GM23338 (cell line): ENCODE results near the gene NXN. TPM values are rescaled to one million over a fixed set of nuclear protein-coding genes. Genes with fewer than 3 reads are reported as not detected.

Experiments
- ATAC-seq: fragments of 200-7000 bp; cut with Tn5 transposase; 3 replicates; pipeline ENCODE4 v1.9.1; 2020
- DNase-seq: peaks from one replicate; pipeline ENCODE4 v3.0.0-alpha.2; 2015; ENCODE audit warnings: low spot score
- H2AFZ ChIP-seq: fragments of 200-600 bp; sonication (generic); 2 replicates; pipeline ENCODE4 v1.8.0; 2016; ENCODE audit warnings: antibody characterized with exemption, mild to moderate bottlenecking, moderate library complexity
- H3F3A ChIP-seq: fragments of 200-600 bp; sonication (generic); replicated peaks from 2 replicates; pipeline ENCODE4 v1.8.0; 2017; ENCODE audit warnings: antibody characterized with exemption, mixed run types, low read depth
- H3K27ac ChIP-seq: fragments of 200-600 bp; sonication (generic); 2 replicates; pipeline ENCODE4 v1.6.1; 2016; ENCODE audit warnings: low read depth
- H3K27me3 ChIP-seq: fragments of 200-600 bp; sonication (generic); 2 replicates; pipeline ENCODE4 v1.8.0; 2016; ENCODE audit warnings: mild to moderate bottlenecking, mixed run types, moderate library complexity; ENCODE audit not compliant: insufficient read depth
- H3K36me3 ChIP-seq: fragments of 200-600 bp; sonication (generic); 2 replicates; pipeline ENCODE4 v1.8.0; 2016; ENCODE audit warnings: mild to moderate bottlenecking; ENCODE audit not compliant: insufficient read depth
- H3K4me1 ChIP-seq: fragments of 200-600 bp; sonication (generic); 2 replicates; pipeline ENCODE4 v1.8.0; 2016; ENCODE audit warnings: mild to moderate bottlenecking, moderate library complexity; ENCODE audit not compliant: insufficient read depth
- H3K4me2 ChIP-seq: fragments of 200-600 bp; sonication (generic); 2 replicates; pipeline ENCODE4 v1.7.1; 2017; ENCODE audit warnings: mixed run types
- H3K4me3 ChIP-seq: fragments of 200-600 bp; sonication (generic); 2 replicates; pipeline ENCODE4 v1.6.1; 2016; ENCODE audit warnings: mixed run types
- H3K79me2 ChIP-seq: fragments of 200-600 bp; sonication (generic); replicated peaks from 2 replicates; pipeline ENCODE4 v1.8.0; 2017; ENCODE audit warnings: mild to moderate bottlenecking; ENCODE audit not compliant: insufficient read depth
- H3K9me2 ChIP-seq: fragments of 200-600 bp; sonication (generic); 2 replicates; pipeline ENCODE4 v1.8.0; 2017; ENCODE audit not compliant: insufficient read depth
- H4K20me1 ChIP-seq: fragments of 200-600 bp; sonication (generic); replicated peaks from 2 replicates; pipeline ENCODE4 v1.8.0; 2017; ENCODE audit warnings: mild to moderate bottlenecking; ENCODE audit not compliant: insufficient read depth
- H3K27ac Mint-ChIP-seq: 2 replicates; pipeline ENCODE4 v1.8.0; 2020; ENCODE audit warnings: inconsistent platforms, mild to moderate bottlenecking, moderate library complexity, mixed read lengths
- H3K27me3 Mint-ChIP-seq: 3 replicates; pipeline ENCODE4 v1.8.0; 2022; ENCODE audit warnings: low read depth, mild to moderate bottlenecking, moderate library complexity, mixed read lengths, inconsistent platforms; ENCODE audit not compliant: insufficient read depth, poor library complexity
- H3K36me3 Mint-ChIP-seq: 3 replicates; pipeline ENCODE4 v1.8.0; 2021; ENCODE audit warnings: low read depth, mild to moderate bottlenecking, inconsistent platforms, moderate library complexity, mixed read lengths
- H3K4me1 Mint-ChIP-seq: 3 replicates; pipeline ENCODE4 v1.8.0; 2020; ENCODE audit warnings: mild to moderate bottlenecking, inconsistent platforms, mixed read lengths
- H3K4me3 Mint-ChIP-seq: 3 replicates; pipeline ENCODE4 v1.8.0; 2021; ENCODE audit warnings: moderate library complexity, mild to moderate bottlenecking, inconsistent platforms, mixed read lengths
- H3K9me3 Mint-ChIP-seq: 3 replicates; pipeline ENCODE4 v1.8.0; 2020; ENCODE audit warnings: moderate library complexity, mild to moderate bottlenecking, inconsistent platforms, mixed read lengths
- CREB1 ChIP-seq: fragments of 250-450 bp; sonication (Bioruptor Pico); IDR thresholded peaks from 2 replicates; pipeline ENCODE4 v1.5.0; 2020; ENCODE audit warnings: low read depth, mild to moderate bottlenecking, moderate library complexity
- CTCF ChIP-seq, 2 experiments: fragments of 200-600 bp in 1 of 2; sonication (generic) in 1 of 2; conservative IDR thresholded peaks; 2 replicates each; pipeline versions ENCODE4 v1.5.1 to v1.6.1; 2016 to 2017; ENCODE audit warnings: antibody characterized with exemption in 2 of 2, low read depth in 2 of 2, mild to moderate bottlenecking in 2 of 2, moderate library complexity in 1 of 2
- ETS1 ChIP-seq: IDR thresholded peaks from 2 replicates; pipeline ENCODE4 v1.6.1; 2016; ENCODE audit warnings: antibody characterized with exemption
- EZH2 ChIP-seq: fragments of 200-600 bp; sonication (generic); IDR thresholded peaks from one replicate; pipeline ENCODE4 v1.8.0; 2017; ENCODE audit warnings: antibody characterized with exemption, mild to moderate bottlenecking, low read depth; ENCODE audit not compliant: unreplicated experiment
- EZH2phosphoT487 ChIP-seq: fragments of 200-600 bp; sonication (generic); IDR thresholded peaks from one replicate; pipeline ENCODE4 v1.8.1; 2018; ENCODE audit warnings: antibody characterized with exemption; ENCODE audit not compliant: unreplicated experiment
- POLR2AphosphoS5 ChIP-seq: IDR thresholded peaks from 2 replicates; pipeline ENCODE4 v1.6.1; 2016; ENCODE audit warnings: antibody characterized with exemption, low read depth
- REST ChIP-seq: IDR thresholded peaks from one replicate; pipeline ENCODE4 v1.6.1; 2018; ENCODE audit warnings: antibody characterized with exemption; ENCODE audit not compliant: unreplicated experiment
- ZNF331 ChIP-seq: fragments of 250-450 bp; sonication (Bioruptor Pico); IDR thresholded peaks from 2 replicates; pipeline ENCODE4 v1.5.0; 2020; ENCODE audit warnings: low read depth, mild to moderate bottlenecking, moderate library complexity
- ZNF462 ChIP-seq: fragments of 250-450 bp; sonication (Bioruptor Pico); IDR thresholded peaks from 2 replicates; pipeline ENCODE4 v1.5.0; 2020; ENCODE audit warnings: mild to moderate bottlenecking, moderate library complexity
- polyA plus RNA-seq: library from polyadenylated mRNA; unstranded; fragments of >200 nt; fragmentation: Nextera tagmentation; extraction: Ambion mirVana; gene quantifications from 2 replicates; pipeline ENCODE4 v1.2.1, GENCODE V29; 2016
- total RNA-seq: library from RNA; depleted of rRNA; stranded (reverse); fragments of >200 nt; shearing (Covaris generic); gene quantifications from 2 replicates; pipeline ENCODE4 v1.2.3, GENCODE V29; 2014

Gene NXN
- total and polyA plus RNA-seq, 2 experiments from 2014 or later, result 31.8 to 105 TPM

GRCh38 chr17:864315-864714 lies 115.3 kb downstream of the NXN start:
- no peak overlapping the region for H3K27ac Mint-ChIP-seq
- H3K4me1 ChIP-seq, result no peaks in the 10 kb centered on the region; the same call in 1 of the 2 replicates
- peaks cover 5% of the 10 kb centered on the region for H3K4me1 Mint-ChIP-seq
- H3K9me3 Mint-ChIP-seq, result no peaks in the 10 kb centered on the region
- H3K4me2 ChIP-seq, result no peak overlapping the region
- H2AFZ ChIP-seq, result no peak overlapping the region
- DNase-seq, result no peak
- H3K79me2 ChIP-seq, result peaks cover 70% of the 10 kb centered on the region
- H4K20me1 ChIP-seq, result peaks cover 4% of the 10 kb centered on the region
- no peaks in the 10 kb centered on the region for H3F3A ChIP-seq
- H3K27me3 Mint-ChIP-seq, result peaks cover 12% of the 10 kb centered on the region
- no peaks in the 10 kb centered on the region for H3K36me3 ChIP-seq
- no peak overlapping the region for H3K4me3 ChIP-seq
- no peak for ATAC-seq
- H3K27ac ChIP-seq, result peak overlapping the region; percentile 55; the same call in 1 of the 2 replicates
- H3K4me3 Mint-ChIP-seq, result no peak overlapping the region
- H3K27me3 ChIP-seq, result no peaks in the 10 kb centered on the region
- no peak for TF ChIP-seq EZH2
- TF ChIP-seq CREB1, result no peak
- no peak for TF ChIP-seq EZH2phosphoT487
- TF ChIP-seq ZNF331 (CRISPR knock-in tag), result no peak
- no peak for TF ChIP-seq ETS1
- peaks cover 11% of the 10 kb centered on the region for H3K36me3 Mint-ChIP-seq
- no peaks in the 10 kb centered on the region for H3K9me2 ChIP-seq

GRCh38 chr17:863880-864279 lies 115.7 kb downstream of the NXN start:
- no peak overlapping the region for H2AFZ ChIP-seq
- H3K79me2 ChIP-seq, result peaks cover 70% of the 10 kb centered on the region
- ATAC-seq (no peak), DNase-seq (no peak)
- no peaks in the 10 kb centered on the region for H3F3A ChIP-seq
- H3K9me2 ChIP-seq, result no peaks in the 10 kb centered on the region
- H3K4me1 ChIP-seq, result no peaks in the 10 kb centered on the region; the same call in 1 of the 2 replicates
- no peaks in the 10 kb centered on the region for H3K27me3 ChIP-seq
- no peaks in the 10 kb centered on the region for H3K9me3 Mint-ChIP-seq
- peaks cover 11% of the 10 kb centered on the region for H3K36me3 Mint-ChIP-seq
- no peak overlapping the region for H3K27ac ChIP-seq
- H3K4me3 Mint-ChIP-seq, result no peak overlapping the region
- no peaks in the 10 kb centered on the region for H3K36me3 ChIP-seq
- H3K4me2 ChIP-seq, result no peak overlapping the region
- peaks cover 12% of the 10 kb centered on the region for H3K27me3 Mint-ChIP-seq
- H3K4me3 ChIP-seq, result no peak overlapping the region
- peak overlapping the region; percentile 36; the same call in 1 of the 2 replicates for H3K27ac Mint-ChIP-seq
- H3K4me1 Mint-ChIP-seq, result peaks cover 7% of the 10 kb centered on the region
- H4K20me1 ChIP-seq, result peaks cover 6% of the 10 kb centered on the region
- TF ChIP-seq REST (no peak), POLR2AphosphoS5 (no peak), CTCF (conservative IDR thresholded peaks at IDR 0.05; ENCODE audit: low read depth in 2 of 2) (no peak), ZNF462 (no peak)
